HG02798 (cell line): ENCODE measurements around the gene TARS1.
"Not testable (repeated sequence)": the region's sequence is repeated elsewhere in the genome, so short reads cannot be mapped to it uniquely, and the experiment has no call there.

Source experiments
- ATAC-seq: cut with Tn5 transposase; IDR thresholded peaks from one replicate; pipeline ENCODE4 v1.9.1; 2021; ENCODE audit warnings: mild to moderate bottlenecking; ENCODE audit not compliant: unreplicated experiment, poor library complexity

Gene TARS1

DNA sequence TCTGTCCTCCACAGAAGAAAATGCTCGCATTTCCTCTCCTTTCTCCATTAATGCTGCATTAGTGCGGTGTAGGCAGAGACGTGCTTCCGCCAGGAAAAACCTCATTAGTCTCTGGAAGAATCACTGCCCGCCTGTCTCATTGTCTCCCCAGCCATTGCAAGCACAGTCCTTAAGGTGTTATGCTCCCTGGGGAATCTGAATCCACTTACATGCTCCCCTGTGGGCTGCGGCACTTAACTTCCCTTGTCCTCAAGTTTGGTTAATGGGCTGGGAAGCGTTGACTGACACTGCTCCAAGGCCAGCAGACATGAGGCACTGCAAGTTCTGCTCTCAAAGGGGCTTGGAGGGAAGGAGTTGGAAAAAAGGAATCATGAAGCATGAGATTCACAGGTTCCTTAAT is 41.6 kb downstream of the TARS1 start:
- ATAC-seq, result no peak

DNA sequence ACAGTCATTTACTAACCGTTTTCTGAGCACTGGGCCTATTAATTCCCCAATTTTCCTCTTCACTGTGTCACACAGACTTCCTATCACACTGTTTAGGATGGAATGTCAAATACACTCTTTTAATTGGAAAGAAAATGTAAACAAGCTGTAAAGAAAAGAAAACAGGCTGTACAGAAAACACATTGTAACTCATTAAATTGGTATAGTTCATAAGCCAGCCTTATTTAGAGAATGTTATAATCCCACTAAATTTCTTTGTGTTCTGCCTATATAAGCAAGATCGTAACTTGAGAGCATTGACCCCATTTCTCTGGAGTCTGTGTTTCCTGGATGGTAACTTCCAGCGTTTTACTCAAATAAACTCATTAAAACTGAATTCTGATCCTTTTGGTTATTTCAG is 46.5 kb downstream of the TARS1 start:
- no peak for ATAC-seq

DNA sequence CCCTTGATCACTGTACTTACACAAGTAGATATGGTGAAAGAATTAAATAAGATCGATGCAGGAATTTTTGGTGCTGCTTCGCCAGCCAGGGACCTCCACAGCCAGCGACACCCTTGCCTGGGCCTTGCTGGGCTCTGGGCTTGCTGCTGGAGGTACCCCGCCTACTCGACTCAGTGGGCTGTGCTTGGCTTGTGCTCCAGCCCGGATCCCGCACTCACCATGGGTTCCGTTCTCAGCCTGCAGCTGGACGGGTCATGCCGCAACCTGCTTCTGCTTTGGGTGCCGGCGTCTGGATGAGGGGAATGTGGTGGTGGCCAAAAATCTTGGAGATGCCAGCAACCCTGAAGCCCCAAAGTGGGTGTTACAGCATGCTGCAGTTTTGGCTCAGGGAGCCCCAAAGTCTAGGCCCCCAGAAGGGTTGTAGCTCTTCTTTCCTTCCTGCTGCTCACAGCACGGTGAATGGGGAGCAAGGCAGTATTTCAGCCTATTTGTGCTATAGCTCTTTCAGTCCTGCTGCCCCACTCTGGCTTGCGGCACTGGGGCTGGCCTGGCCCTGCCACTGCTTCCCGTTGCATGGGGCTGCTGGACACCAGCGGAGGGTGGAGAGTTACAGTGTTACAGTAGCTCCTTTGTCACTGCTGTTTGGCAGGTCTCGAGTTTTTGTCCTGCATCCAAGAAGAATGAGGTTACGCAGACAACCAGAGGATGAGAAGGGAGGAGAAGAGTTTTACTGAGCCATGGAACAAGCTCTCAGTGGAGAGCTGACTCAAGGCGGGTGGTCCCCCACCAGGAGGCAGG is 48.0 kb downstream of the TARS1 start:
- no peak for ATAC-seq

DNA sequence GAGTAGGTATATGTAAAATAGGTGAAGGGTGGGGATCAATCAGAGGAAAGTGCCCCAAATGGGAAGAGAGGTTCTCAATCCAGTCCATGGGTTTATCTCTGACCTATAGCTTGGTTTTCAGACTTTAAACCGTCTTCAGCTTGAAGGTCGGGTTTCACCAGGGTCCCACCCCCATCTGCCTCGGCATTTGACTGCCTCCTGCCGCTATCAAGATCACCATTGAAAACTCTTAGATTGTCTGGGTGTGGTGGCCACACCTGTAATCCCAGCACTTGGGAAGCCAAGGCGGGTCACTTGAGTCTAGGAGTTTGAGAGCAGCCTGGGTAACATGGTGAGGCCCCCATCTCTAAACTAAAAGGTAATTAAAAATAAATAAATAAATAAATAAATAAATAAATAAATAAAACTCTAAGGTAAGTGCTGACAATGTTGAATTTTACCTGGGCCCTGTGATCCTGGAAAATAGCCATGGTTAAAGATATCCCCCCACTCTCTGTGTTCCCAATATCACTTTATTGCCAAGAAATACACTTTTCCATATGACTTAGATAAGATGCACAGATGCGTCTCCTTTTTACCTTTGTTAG is 48.8 kb downstream of the TARS1 start:
- ATAC-seq, result no peak

DNA sequence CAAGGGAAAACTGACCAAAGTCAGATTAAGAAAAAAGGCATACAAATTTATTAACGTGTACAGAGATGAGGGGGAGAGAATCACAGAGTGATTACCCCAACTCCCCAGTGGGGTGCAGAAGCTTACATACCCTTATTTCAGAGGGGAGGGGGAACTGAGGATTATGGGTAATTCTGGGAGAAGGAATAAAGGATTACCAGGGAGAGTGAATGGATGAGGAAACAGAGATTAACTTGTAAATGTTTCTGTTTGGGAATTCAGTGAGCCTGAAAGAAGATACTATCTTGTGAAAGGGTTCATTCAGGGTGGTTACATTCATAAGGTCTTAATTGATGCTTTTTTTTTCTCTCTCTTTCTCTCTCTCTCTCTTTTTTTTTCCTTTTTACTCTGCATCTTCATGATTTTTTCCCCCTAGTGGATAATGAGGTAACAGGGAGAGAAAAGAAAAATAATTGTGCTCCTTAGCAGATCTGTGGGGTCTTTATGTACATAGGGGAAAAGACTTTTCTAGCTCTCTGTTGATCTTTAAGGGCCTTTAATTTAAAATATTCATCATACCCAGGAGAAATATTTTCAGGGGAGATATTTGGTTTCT is 49.4 kb downstream of the TARS1 start:
- ATAC-seq, result no peak

DNA sequence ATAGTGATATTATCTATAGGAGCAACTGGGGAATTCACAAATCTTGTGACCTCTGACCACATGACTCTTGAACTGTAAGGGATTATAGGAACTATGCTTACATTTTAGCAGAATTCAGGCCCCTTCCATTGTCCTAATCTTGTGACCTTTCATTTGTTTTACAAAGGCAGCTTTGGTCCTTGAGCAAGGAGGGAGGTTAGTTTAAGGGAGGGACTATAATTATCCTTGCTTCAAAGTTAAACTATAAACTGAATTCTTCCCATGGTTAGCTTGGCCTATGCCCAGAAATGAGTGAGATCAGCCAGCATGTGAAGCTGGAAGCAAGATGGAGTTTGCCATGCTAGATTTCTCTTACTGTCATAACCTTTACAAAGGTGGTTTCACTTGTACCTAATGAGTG is 51.2 kb downstream of the TARS1 start:
- ATAC-seq, result no peak

DNA sequence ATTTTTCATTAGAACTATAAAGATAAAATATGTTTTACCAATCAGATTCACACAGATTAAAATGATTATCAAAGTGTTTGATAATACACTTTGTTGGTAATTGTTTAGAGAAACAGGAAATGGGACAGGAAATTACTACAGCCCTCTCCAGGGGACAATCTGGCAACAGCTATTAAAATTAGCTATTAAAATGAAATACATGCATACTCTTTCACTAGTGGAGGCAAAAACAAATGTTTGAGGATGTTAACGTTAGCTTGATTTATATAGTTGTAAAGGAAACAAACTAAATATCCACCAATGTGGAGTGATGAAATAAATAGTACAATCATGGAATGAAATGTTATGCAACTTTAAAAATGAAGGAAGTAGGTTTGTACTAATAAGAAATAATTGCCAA is 53.7 kb downstream of the TARS1 start:
- no peak for ATAC-seq

DNA sequence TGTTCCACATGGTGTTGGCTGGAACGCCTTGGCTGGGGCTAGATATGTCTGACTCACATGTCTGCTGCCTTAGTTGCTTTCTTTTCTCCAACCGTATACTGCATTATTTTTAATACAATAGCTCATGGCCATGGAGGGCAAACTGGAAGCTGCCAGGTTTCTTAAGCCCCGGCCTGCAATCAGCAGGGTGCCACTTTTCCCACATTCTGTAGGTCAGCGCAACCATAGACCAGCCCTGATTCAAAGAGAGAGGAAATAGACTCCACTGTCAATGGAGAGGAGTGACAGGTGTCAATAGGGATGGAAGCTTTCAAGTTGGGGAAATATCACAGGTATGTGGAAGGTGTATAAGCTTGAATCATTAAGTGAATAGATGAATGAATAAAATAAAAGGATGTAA is 60.5 kb downstream of the TARS1 start:
- ATAC-seq, result no peak

DNA sequence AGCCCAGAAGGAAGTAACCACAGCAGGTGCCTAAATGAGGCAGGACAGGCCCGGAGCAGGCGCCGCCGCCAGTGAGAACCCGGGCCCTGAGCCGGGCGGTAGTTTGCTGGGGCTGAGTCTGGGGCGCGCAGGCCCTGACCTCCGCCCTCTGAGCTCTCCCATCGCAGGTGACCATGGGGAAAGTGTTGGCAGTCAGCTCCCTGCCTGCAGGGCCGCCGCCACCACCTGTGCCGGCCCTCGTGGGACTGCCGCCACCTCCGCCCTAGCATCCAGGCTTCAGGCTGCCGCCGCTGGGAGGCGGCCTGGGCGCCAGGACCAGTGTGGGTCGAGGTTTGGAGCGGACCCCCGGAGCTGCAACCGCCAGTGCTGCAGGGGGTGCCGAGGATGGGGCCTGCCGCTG is 61.1 kb downstream of the TARS1 start:
- no peak for ATAC-seq

DNA sequence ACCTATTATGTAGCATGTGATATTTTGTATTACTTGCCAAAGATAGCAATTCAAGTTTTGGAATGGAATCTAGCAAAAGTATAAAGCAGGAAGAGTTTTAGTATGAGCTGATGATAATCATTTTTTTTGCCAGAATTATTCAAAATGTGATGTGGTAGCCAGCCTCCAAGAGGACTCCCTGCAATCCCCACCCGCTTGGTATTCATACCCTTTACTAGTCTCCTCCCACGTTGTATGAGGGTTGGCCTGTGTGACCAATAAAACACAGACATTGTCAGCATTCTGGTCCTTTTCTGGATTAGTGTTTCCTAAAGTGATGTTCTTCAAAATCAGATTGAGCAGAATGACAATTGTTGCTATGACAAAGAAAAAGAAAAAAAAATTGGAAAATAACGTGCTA is 63.8 kb downstream of the TARS1 start:
- ATAC-seq, result no peak

DNA sequence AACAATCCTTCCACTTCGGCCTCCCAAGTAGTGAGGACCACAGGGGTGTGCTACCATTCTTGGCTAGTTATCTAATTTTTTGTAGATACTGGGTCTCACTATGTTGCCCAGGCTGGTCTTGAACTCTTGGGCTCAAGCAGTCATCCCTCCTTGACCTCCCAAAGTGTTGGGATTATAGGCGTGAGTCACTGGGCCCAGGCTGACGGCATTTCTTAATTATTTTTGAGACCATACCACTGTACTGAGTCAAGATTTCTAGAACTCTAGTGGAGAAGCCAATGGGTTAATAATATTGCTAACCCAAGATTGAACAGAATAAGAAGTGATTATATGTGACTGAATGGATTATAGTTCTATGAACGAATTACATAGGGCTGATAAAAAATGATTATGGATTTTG is 66.7 kb downstream of the TARS1 start:
- no peak for ATAC-seq

DNA sequence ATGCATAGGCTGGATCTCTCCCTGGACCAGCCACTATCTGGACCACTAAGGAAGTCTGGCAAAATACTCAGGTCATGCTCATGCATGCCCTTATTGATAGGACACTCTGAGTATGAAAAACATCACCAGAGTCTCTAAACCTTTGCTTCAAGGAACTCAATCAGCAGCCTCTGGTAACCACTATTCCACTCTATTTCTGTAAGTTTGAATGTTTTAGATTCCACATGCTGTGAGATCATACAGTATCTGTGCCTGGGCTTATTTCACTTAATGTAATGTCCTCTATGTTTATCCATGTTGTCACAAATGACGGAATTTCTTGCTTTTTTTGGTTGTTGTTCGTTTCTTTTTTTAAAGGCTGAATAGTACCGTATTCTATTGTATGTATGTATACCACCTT is 68.3 kb downstream of the TARS1 start:
- no peak for ATAC-seq

DNA sequence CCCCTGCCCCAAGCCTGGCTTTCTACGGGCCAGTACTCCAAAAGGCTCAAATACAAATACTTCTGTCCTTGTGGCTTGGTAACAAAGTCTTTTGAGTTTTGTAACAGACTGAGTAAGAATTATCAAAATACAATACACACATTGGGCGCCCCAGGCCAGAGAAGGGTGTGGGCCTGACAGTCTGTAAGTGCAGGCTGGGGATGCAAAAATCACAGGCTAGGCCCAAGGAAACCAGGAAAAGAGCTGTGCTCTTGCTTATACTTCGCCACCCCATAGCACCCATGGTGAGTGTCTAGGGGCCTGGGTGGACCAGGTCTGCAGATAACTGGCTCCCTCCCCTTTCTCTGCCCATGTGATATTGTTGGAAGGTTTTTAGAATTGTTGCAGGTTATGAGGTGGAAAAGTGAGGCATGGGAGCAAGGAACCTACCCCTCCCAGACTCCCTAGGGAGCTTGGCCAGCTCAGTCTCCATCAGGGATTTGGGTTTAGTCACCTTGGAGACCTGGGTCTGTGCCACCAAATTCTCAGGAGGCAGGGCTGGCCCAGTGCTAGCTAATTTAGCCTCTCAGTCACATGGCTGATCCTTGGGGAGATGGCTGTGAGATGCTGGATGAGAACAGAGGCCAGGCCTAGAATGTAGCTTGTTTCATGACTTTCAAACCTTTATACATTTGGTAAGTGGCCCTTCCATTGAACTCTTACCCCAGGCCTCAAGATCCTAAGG is 72.9 kb downstream of the TARS1 start:
- ATAC-seq, result no peak

DNA sequence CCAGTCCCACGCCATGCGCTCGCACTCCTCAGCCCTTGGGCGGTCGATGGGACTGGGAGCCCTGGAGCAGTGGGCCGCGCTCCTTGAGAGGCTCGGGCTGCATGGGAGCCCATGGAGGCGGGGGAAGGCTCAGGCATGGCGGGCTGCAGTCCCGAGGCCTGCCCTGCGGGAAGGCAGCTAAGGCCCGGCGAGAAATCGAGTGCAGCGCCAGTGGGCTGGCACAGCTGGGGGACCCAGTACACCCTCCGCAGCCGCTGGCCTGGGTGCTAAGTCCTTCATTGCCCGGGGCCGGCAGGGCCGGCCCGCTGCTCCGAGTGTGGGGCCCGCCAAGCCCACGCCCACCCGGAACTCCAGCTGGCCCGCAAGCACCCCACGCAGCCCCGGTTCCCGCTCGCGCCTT is 74.6 kb downstream of the TARS1 start:
- ATAC-seq, result not testable (repeated sequence)

DNA sequence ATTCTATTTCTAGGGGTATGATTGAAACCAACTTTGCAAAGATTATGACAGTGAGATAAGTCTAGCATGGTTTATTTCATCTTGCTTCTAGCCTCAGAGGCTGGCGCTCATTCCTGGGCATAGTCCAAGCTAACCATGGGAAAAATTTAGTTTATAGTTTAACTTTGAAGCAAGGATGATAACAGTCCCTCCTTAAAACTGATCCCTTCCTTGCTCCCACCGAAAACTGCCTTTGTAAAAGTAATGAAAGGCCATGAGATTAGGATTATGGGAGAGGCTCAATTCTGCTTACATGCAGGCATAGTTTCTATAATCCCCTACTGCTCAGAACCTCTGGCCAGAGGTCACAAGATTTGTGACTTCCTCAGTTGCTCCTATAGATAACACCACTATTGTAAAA is 75.7 kb downstream of the TARS1 start:
- no peak for ATAC-seq
